GM19238 (cell line): Measurements from ENCODE around the gene WNT7B.

ENCODE experiments used
- DNase-seq: peaks from one replicate; pipeline ENCODE4 v3.0.0; 2011; ENCODE audit warnings: low spot score; ENCODE audit not compliant: insufficient read length

The WNT7B gene

GRCh38 chr22:45912910-45913309, 64.1 kb downstream of the WNT7B start:
- no peak for DNase-seq

- DNase-seq, result no peak
Measured at GRCh38 chr22:45911601-45912271, 65.2 kb downstream of the WNT7B start.

- DNase-seq, result no peak
Measured at GRCh38 chr22:45910928-45911467, 66.0 kb downstream of the WNT7B start.

GRCh38 chr22:45908961-45909360, 68.0 kb downstream of the WNT7B start:
- DNase-seq, result no peak

GRCh38 chr22:45907996-45908395, 69.0 kb downstream of the WNT7B start:
- no peak for DNase-seq

GRCh38 chr22:45907378-45907777, 69.6 kb downstream of the WNT7B start:
- no peak for DNase-seq

- no peak for DNase-seq
Measured at GRCh38 chr22:45906946-45907345, 70.0 kb downstream of the WNT7B start.

- DNase-seq, result no peak
Measured at GRCh38 chr22:45905924-45906865, 70.8 kb downstream of the WNT7B start.

- no peak for DNase-seq
Measured at GRCh38 chr22:45905326-45905923, 71.5 kb downstream of the WNT7B start.

GRCh38 chr22:45904236-45904635, 72.7 kb downstream of the WNT7B start:
- no peak for DNase-seq

- DNase-seq, result no peak
Measured at GRCh38 chr22:45903355-45904135, 73.4 kb downstream of the WNT7B start.

GRCh38 chr22:45897736-45898135, 79.2 kb downstream of the WNT7B start:
- DNase-seq, result no peak

- DNase-seq, result no peak
Measured at GRCh38 chr22:45896964-45897538, 79.9 kb downstream of the WNT7B start.

- DNase-seq, result no peak
Measured at GRCh38 chr22:45896153-45896951, 80.6 kb downstream of the WNT7B start.

- DNase-seq, result no peak
Measured at GRCh38 chr22:45895436-45896152, 81.4 kb downstream of the WNT7B start.

- DNase-seq, result no peak
Measured at GRCh38 chr22:45893516-45893915, 83.4 kb downstream of the WNT7B start.

GRCh38 chr22:45892681-45893461, 84.1 kb downstream of the WNT7B start:
- DNase-seq, result no peak

GRCh38 chr22:45891996-45892621, 84.9 kb downstream of the WNT7B start:
- DNase-seq, result no peak
